ENCODE results near the gene ARHGAP6.

The ARHGAP6 gene

DNA sequence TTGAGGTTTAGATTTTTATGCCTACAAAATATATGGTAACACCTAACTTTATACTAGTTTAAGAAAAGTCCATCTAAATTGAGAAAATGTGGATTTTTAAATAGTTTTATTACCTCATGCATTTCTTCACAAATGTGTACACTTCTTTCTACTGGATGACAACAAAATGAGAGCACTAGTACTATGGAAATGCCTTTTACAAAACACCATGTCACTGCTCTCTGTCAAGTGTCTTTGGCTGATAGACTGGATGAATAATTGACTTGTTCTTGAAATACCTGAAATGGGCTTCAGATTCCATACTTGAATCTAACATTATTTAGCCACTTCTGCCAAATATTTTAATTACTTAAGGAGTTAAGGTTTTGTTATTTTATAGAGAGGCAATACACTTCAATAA is 323.0 kb downstream of the ARHGAP6 start:
- DNase-seq, result no peak

DNA sequence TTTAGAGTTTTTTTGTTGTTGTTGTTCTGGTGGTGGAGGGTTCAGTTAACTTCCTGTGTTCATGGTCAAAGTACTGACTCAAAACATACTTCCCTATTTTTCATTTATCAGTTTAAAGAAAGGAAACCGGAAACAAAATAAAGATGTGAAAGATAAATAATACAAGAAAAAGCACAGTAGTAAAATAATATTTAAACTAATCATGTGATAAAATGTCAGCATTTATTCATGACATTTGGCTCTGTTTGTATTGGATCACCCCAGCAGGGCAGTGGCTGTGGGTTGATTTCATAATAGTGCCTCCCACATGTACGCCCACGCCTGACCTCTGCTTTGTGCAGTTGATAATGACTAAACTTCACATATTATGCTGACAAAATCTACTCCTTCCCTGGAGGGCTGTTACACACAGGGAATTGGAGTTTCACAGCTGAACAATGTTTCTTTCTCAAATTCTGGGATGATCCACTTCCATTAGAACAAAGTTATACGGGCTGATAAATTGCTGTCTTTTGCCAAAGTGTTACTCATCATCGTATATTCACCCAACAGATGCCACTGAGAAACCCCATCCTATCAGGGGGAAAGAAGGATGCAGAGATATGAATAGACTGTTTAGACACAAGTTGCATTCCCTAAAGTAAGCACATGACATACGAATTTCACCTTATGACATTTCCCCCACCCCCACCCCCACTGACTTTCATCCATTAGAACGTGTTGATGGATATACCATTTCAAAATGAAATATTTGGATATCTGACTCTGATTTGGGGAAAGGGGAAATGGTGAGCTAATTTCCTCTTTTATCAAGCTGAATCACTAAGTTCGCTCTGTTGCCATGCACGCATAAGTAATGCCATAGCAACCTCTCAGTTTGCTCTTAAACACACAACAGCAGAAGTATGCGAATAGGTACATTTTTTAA is 324.2 kb downstream of the ARHGAP6 start:
- peak; percentile 78 for DNase-seq

DNA sequence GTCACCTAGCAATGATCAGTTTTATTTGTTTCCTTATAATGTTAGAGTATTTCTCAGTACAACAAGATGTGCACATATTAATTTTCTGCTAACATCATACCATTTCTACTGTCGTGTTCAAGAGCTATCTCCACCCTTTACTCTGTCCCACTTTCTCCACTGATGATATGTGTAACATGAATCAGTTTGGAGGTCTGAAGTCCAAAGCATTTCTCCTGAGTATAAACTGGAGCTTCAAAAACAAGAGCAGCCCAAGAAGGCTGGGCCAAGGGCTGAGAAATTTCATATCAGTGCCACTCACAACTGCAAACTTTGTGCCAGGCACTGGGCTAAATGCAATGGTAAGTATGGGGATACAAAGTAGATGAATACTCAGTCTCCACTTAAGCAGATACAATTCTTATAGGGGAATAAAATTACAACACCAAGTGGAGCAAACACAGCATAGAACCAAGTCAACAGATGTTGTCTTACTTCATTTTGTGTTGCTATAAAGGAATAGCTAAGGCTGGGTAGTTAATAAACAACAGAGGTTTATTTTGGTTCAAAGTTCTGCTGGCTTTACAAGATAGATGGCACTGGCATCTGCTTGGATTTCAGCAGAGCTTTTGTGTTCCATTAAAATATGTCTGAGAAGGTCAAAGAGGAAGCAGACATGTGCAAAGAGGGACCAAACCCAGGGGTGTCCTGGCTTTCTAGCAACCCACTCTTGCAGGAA is 328.3 kb downstream of the ARHGAP6 start:
- DNase-seq, result no peak

DNA sequence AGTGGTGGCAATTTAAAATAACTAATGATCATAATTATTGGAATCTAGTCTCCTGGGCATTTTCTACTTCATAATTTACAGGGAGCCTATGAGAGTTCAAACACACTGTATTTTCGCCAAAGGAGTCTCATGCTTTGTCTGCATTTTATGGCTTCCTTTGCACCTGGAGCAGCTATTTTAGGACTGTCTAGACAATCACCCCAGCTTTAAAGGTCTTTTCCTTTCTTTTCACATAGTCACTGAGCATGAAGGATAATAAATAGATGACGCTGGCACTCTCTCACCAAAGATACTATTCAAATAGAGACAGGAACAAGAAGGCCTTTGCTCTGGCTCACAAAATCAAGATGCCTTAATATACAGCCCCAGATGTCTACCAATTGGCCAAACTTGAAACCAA is 329.5 kb downstream of the ARHGAP6 start:
- DNase-seq, result no peak

DNA sequence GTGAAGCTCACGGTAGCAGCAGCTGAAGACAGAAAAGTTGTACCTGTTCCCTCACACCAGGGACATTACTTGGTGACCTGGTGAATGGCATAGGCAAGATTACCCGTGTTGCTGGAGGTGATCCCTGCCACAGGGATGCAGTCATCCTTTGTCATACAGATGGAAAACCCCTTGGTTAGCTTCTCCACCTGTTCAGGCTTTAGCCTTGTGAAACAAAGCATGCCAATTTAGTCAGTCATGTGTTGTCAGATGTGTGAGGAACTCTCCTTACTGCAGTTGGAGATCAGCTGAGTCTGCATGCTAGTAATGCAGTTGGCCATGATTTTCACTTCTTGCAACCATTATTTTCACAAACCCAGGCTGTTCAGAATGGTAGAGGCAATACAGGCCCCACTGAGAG is 331.6 kb downstream of the ARHGAP6 start:
- DNase-seq, result no peak

DNA sequence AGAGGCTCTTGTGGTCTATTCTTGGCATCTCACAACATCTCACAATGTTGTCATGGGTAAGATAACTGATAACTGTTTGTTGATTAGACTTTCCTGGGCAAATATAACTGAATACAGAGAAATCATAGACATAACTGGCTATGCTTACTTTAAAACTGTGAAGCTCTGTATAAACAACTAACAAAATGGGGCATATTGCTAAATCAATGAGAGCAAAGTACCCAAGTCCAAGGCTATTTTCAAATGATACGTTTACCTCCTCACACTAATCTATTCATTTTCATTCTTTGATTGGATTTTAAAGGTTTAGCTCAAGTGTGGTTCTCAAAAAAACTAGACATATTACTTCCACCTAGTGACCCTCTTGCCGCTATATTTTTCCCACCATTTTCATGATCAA is 333.9 kb downstream of the ARHGAP6 start:
- DNase-seq, result no peak

DNA sequence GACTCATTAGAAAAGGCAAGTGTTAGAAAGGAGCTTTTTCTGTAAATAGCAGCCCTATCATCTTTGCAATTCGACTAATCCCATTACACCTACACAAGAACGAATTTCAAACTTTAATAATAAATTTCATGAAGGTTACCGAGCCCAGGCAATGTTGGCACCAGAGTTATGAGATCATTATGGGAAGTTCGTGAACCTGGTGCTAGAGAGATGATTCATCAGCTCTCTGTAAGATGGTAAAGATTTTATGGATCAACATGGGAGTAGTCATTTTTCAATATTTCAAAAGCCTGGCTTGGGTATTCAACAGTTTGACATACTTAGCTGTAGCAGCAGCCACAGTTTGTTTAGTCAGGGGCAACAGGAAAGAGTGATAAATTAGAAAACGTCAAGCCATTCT is 336.7 kb downstream of the ARHGAP6 start:
- no peak for DNase-seq

DNA sequence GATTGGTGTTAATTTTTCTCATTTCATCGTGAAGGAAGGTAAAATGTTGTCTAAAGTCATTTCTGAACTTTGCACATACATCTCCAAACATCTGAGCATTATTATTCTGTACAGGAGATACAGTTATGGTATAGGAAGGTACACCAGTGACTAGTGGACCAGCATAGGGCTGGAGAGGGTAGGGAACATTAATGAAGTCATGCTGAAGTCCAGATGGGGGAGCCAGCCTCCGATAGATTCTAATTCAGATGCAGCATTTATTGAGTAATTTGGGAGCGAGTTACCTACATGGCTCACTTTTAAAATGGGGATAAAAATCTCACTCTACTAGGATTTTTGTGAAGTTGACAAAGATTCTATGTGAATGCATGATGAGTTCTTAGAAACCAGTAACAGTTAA is 337.6 kb downstream of the ARHGAP6 start:
- DNase-seq, result no peak

DNA sequence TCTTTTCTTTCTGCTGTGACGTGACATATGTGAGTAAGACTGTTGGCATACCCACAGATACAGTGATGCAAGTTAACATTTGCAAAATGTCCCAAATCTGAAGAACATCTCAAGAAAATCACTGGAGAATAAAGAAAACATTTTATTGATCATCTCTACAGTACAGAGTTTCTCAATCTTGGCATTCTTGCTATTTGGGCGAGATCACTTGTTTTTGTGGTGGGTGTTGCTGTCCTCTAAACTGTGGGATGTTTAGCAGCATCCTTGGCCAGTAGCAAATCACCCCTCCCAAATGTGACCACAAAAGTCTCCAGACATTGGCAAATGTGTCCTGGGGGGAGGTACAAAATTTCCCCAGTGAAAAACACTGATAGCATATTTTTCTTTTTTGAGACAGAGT is 343.7 kb downstream of the ARHGAP6 start:
- DNase-seq, result peak; percentile 48

DNA sequence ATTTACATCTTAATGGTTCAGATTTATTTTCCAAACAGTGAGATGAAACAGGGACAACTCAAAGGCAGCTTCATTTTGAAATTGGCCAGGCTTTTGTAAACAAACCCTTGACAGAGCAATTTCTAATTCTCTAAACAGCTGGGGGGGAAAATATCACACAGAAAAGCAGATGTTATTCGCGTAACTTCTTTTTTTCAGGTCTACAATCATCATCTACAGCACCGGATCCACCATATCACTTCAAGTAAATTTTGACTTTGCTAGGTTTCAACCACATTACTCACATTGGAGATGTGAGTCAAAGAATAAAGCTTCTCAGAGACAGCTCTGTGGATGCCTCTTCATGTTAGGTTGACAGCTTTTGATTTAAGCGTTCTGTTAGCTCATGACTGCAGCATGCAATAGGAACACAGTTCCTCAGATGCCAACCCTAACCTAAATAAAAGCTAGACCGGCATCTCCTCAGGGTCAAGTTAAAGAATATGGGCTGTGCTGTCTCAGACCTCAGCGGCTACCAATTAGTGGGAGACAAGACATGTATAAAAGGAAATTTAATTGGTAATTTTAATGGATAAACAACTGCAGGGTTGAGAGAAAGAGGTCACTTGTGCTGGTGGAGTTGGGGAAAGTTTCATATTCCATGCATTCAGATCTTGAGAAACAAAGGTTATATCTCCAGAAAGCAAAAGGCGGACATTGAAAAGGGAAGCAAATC is 345.8 kb downstream of the ARHGAP6 start:
- no peak for DNase-seq

DNA sequence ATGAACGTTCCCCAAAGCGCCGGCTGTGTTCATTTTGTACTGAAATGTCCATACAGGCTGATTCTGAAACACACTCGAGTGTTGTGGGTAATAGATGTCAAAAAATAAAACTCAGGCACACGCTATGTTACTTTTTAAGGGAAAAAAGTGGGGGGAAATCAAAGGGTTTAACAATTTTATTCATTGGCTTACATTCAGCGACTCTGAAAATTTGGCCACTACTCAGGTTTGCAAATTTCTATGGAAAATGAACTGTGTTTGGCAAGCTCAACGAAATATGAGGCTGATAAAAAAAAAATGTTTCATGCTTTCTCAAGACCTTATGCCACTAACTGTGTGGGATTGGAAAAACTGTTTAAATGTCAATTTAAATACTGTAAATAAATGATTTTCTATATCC is 354.0 kb downstream of the ARHGAP6 start:
- DNase-seq, result no peak

DNA sequence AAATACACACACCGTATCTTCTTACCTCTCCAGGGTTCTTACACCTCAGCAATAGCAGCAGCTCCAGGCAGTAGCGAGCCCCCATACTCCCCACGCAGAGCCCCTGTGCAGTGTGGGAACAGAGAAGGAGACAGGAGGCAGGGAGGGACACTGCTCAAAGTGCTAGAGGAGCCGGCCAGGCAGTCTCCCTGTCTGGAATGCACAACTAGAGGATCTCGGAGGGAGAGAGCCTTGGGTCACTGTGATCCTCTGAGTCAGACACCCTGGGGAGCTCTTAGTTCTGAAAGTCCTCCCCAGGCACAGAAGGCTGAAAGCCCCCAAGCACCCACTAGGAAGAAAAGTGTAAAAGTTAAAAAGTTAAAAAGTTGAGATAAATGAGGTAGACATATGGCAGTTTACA is 356.5 kb downstream of the ARHGAP6 start:
- no peak for DNase-seq

DNA sequence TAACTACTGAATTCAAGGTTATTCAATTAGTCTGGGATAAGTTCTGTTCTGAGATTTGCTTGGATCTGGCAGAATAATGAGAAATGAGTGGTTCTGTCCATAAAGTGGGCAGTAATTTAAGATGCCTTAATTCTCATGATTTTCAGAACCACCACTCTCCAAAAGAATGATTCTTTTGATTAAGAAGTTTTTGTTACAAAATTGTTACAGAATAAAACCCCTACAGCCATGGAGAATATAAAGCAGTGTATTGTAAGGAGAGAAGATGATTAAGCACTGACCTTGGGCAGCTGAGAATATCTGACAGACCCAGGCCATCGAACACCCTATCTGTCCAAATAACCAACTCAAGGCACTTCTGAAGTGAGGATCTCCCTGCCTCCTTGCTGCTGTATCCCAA is 360.1 kb downstream of the ARHGAP6 start:
- DNase-seq, result no peak

DNA sequence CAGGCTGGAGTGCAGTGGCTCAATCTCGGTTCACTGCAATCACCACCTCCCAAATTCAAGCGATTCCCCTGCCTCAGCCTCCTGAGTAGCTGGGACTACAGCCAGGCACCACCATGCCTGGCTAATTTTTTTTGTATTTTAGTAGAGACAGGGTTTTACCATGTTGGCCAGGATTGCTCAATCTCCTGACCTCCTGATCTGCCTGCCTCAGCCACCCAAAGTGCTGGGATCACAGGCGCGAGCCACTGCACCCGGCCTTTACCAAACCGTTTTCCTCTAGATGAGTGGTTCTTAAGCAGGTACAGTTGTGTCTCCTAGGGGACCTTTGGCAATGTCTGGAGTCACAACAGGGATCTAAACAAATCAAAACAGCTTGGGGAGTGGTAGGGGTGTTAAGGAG is 360.9 kb downstream of the ARHGAP6 start:
- DNase-seq, result no peak

DNA sequence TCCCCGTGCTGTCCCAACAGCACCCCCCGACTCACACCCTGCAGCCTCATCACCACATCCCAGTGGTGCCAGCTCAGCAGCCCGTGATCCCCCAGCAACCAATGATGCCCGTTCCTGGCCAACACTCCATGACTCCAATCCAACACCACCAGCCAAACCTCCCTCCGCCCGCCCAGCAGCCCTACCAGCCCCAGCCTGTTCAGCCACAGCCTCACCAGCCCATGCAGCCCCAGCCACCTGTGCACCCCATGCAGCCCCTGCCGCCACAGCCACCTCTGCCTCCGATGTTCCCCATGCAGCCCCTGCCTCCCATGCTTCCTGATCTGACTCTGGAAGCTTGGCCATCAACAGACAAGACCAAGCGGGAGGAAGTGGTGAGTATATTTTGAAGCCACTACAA is 367.1 kb downstream of the ARHGAP6 start:
- no peak for DNase-seq

DNA sequence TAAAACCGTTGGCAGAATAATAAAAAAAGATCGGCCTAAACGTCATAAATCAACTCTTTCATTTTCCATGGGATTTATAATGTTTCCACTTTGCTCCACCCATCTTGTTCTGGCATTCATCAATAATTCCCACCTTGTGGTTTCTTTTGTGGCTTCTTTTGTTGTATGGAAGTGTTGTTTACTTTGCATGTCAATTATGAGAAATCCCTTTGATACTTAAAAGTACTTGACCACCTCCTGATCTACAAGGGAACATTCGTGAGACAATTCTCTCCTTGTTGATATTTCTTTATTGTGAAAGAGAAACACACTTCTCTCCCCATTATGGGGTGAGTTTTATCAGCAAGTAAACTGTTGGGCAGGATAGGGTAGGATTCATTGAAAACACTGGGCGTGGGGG is 369.7 kb downstream of the ARHGAP6 start:
- DNase-seq, result no peak

DNA sequence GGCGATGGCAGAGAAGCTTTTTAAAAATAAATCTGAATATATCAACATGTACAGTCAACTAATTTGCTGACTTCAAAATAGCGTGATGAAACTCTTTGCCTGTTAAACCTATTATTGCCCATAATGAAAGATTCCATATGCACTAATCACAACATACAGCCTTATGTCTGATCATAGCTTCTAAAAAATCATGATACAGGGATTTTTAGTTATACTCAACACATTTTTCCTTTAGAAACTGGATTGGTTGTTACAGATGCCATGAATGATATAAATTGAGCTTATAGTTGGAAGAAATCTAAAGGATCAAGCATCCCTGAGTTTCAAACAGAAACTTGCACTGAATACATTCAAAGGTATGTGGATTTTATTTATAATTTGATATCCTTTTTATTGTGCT is 372.6 kb downstream of the ARHGAP6 start, which contains the start of gene AMELX:
Gene AMELX (plus strand): TSS at position 301 of the 400 bp plus-strand sequence. CDS start 1,376 bp downstream, outside the sequence.
- DNase-seq, result no peak

DNA sequence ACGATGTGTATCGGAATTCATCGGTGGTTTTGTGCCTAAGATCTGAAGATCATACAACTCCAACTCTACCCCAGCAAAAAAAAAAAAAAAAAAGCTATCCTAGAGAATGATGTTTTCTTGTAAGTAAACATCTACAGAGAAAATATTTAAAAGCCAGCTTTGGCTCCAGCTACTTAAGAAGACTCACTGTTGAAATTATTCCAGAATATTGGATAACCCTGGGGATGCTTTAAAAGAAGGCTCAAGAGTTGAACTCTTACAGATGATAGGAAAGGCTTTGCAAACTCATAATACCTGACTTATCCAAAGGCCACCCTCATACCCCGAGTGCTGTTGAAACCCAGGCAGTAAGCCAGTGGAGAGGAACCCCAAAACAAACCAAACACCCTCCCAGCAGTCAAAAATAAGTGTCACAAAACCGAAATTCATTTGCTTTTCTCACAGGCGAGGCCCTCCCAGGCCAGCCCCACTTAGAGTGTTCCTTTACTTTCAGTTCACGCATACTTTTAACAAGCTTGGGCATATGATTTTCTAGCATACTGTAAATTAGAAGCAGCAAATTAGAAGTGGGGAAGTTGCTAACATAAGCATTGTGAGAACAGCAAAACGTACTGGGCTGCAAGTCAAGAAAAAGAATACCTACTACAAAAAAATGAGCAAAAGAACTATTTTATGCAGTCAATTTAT is 375.2 kb downstream of the ARHGAP6 start:
- DNase-seq, result no peak

DNA sequence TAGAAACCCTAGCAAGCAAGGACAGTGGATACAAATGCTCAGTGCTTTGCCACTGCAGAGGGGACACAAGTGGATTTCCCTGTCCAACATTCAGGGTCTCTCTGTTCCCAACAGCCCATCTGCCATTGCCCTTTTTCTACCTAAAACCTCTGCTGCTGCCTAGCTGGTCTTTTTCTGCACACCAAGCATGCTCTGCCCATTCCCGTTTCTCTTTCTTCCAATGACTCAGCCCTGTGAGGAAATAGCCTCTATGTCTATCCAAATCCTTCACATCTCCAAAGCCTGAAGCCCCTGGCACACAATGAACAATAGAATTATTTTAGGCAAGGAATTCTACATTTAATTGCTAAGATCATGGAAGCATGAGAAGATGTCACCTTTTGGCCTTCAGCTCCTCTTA is 378.2 kb downstream of the ARHGAP6 start:
- DNase-seq, result no peak

DNA sequence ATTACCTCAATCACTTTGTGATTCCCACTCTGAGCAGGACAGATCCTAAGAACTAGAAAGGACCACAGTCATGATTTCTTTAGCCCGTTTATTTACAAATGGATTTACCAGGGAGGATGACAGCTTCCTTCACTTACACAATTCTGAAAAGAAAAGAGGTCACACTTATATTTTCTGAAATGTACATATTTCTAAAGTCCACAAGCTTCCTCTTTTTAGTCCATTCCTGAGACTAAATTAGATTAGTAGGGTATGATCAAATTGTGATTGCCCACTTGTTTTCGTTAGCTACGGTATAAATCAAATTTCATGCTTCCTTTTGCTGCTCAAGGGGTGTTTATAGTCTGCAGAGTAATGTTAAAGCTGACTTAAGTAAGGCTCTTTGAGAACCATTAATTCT is 380.1 kb downstream of the ARHGAP6 start:
- no peak for DNase-seq

DNA sequence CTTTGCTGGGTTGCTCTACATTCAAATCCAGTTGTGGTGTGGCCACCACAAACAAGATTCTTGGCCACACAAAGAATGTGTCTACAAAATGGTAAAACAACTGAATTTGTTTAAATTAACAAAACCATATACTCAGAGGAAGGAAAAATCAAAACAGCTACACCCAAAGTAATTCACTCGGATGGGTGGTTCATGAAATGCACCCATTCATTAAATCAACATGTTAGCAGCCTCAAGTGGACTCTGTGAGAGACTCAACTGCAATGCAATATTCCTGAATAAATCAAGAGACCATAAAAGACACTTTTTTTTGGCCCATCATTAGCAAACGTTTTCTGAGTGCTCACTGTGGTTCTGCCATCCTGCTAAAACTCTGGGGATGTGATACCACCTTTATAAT is 383.7 kb downstream of the ARHGAP6 start:
- DNase-seq, result no peak

DNA sequence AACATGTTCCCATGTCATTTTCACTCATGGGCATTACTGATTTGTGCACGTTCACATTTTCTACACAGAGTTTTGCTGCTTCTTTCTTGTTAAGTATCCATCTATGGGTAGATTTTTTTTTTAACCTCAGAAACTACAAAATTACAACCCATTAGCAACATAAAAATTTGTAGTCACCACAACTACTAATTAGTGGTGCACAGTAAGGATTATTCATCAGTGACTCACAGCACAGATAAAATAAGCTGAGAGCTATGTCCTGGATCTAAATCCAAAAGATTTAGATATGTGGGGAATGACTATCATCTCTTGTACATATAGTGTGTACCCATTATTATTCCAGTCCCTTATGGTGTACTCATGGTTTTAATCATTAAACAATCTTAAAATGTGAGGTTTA is 392.2 kb downstream of the ARHGAP6 start:
- DNase-seq, result no peak

DNA sequence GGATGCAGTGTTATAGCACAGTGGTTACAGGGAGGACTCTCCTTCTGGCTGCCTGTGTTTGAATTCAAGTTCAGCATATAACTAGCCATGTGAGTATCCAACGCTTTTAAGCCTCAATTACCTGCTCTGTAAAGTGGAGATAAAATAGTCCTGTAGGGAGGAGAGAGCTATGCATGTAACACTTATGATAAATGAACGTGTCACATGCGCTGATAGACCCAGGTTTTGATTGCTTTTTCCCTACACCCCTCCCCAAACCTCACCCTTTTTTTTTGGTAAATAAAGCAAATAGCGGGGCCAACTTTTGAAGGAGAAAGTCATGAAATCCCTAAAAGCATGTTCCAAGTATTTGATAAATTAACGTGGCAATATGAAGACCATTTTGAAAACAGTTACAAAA is 392.9 kb downstream of the ARHGAP6 start:
- DNase-seq, result no peak

Data from hematopoietic multipotent progenitor cell treated with erythropoietin and hydrocortisone succinate and interleukin-3 and kit ligand, for 4 days (in vitro differentiated cells).